Motor neuron (in vitro differentiated cells): ENCODE data around the gene RIN3. TPM values are rescaled to one million over a fixed set of nuclear protein-coding genes. Genes with fewer than 3 reads are reported as not detected.
A peak's percentile ranks its signal among the peaks of the same experiment; 100 is the strongest.
"Not testable (repeated sequence)": the region's sequence is repeated elsewhere in the genome, so short reads cannot be mapped to it uniquely, and the experiment has no call there.

Experiments
- ATAC-seq, 8 experiments: fragments of 200-7000 bp; cut with Tn5 transposase; replicated peaks in 6 of 8; 2 replicates each; pipeline ENCODE4 v1.8.0; 2021; ENCODE audit warnings: mild to moderate bottlenecking in 8 of 8, moderate library complexity in 8 of 8
- H3K27ac ChIP-seq, 2 donors: fragments of 250-450 bp; sonication (Bioruptor Pico); 2 replicates each; pipeline ENCODE4 v1.9.0; 2021; ENCODE audit warnings: antibody characterized with exemption in 2 of 2, mild to moderate bottlenecking in 2 of 2, moderate library complexity in 1 of 2
- H3K4me1 ChIP-seq, 2 donors: fragments of 250-450 bp; sonication (Bioruptor Pico); replicated peaks in 1 of 2; 2 replicates each; pipeline ENCODE4 v1.6.1; 2021; ENCODE audit warnings: antibody characterized with exemption in 2 of 2, mild to moderate bottlenecking in 2 of 2, moderate library complexity in 1 of 2
- H3K4me3 ChIP-seq, 5 donors: fragments of 250-450 bp; sonication (Bioruptor Pico); 2 replicates each; pipeline ENCODE4 v1.9.0; 2021; ENCODE audit warnings: antibody characterized with exemption in 5 of 5, mild to moderate bottlenecking in 5 of 5, moderate library complexity in 4 of 5
- WGBS, 10 experiments: fragments of 450-650 bp; shearing (Covaris generic); methylation state at CpG; one replicate each; pipeline ENCODE4 v1.0.0; 2022; 5-methylcytosine and 5-hydroxymethylcytosine counted together
- in situ Hi-C, 9 experiments: fragments of 400-800 bp; cut with MboI; loops; one replicate each; pipeline ENCODE4 v1.15.0; 2021; ENCODE audit warnings: low sequenced_read_pairs in 9 of 9, low pct_unique_long_range_greater_than_20kb in 2 of 9; ENCODE audit not compliant: unreplicated experiment in 9 of 9
- total RNA-seq, 8 experiments: library from RNA; unstranded; fragments of 300-600 nt; gene quantifications; 2 replicates each; pipeline versions ENCODE4 v1.2.3 to v1.2.4, GENCODE V29; 2022

The RIN3 gene
- total RNA-seq, 8 experiments from 2014 or later, result 0.21 to 23.9 (median 2.3) TPM

GRCh38 chr14:92673601-92674150, 160.1 kb downstream of the RIN3 start:
- WGBS, 10 experiments, result 58 to 93% (median 78%) methylated on average over 1 to 16 of the region's 19 CpGs
- Histone ChIP-seq H3K4me1 (no peaks in the 10 kb centered on the region), H3K4me3 (no peak overlapping the region), H3K27ac (no peak overlapping the region)
- no peak for ATAC-seq
- in situ Hi-C loops, result no loop called here

GRCh38 chr14:92675421-92675820, 161.8 kb downstream of the RIN3 start:
- Histone ChIP-seq H3K27ac (no peak overlapping the region), H3K4me3 (no peak overlapping the region), H3K4me1 (no peaks in the 10 kb centered on the region)
- WGBS, 10 experiments, result 81 to 100% (median 100%) methylated on average over 1 to 4 of the region's 6 CpGs; no CpG with 5 or more reads in 3 of the 10 experiments
- ATAC-seq, result no peak
- in situ Hi-C loops, result loop anchor here in 1 of 9 experiments (25.0 kb wide), 2 partner anchors 112 to 538 kb away; partner anchors contain the start of gene GOLGA5

DNA sequence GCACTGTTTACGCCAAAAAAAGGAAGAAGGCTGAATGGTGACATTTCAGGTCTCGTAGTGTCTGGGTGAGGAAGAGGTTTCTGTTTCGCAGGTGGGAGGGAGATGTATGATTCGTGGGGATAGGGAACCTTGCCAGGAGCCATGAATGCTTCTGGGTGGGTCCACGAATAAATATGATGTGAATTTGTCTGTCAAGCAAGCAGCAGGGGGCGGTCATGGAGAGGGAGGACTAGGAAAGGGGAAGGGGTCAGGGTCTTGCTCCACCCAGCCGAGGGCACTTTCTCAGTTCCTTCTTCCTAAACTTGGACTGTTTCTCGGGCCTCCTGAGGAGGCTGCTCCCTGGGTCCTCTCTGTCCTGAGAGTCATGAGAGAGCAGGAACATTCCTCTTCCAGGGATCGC, 162.4 kb downstream of the RIN3 start:
- in situ Hi-C loops, result loop anchor here in 1 of 9 experiments (25.0 kb wide), 2 partner anchors 111 to 539 kb away; partner anchors contain the start of gene GOLGA5
- ATAC-seq, result peak in 1 of 8 experiments; percentile 16
- H3K27ac ChIP-seq, result no peak overlapping the region
- WGBS, 10 experiments, result 53 to 89% (median 63%) methylated on average over 3 to 8 of the region's 9 CpGs; no CpG with 5 or more reads in 5 of the 10 experiments
- H3K4me3 ChIP-seq, result no peak overlapping the region
- no peaks in the 10 kb centered on the region for H3K4me1 ChIP-seq

GRCh38 chr14:92676403-92677086, 163.0 kb downstream of the RIN3 start:
- H3K4me3 ChIP-seq, result no peak overlapping the region
- H3K4me1 ChIP-seq, result no peaks in the 10 kb centered on the region
- in situ Hi-C loops, result loop anchor here in 1 of 9 experiments (25.0 kb wide), 2 partner anchors 111 to 539 kb away; partner anchors contain the start of gene GOLGA5
- WGBS, 10 experiments, result 80 to 100% (median 91%) methylated on average over 1 to 5 of the region's 8 CpGs; no CpG with 5 or more reads in 5 of the 10 experiments
- H3K27ac ChIP-seq, result no peak overlapping the region
- ATAC-seq, result peak in 2 of 8 experiments; percentile 19 to 71

- 50 to 100% (median 82%) methylated on average over 1 to 3 of the region's 4 CpGs; no CpG with 5 or more reads in 2 of the 10 experiments for WGBS, 10 experiments
- ATAC-seq, result no peak
- Histone ChIP-seq H3K27ac (no peak overlapping the region), H3K4me1 (no peaks in the 10 kb centered on the region), H3K4me3 (no peak overlapping the region)
- in situ Hi-C loops, result loop anchor here in 1 of 9 experiments (25.0 kb wide), 2 partner anchors 110 to 540 kb away; partner anchors contain the start of gene GOLGA5
Observed at GRCh38 chr14:92677087-92677668, 163.6 kb downstream of the RIN3 start.

- no CpG with 5 or more reads among the region's 2 CpGs for WGBS, 10 experiments
- no peak overlapping the region for H3K27ac ChIP-seq
- H3K4me1 ChIP-seq, result no peaks in the 10 kb centered on the region
- in situ Hi-C loops, result loop anchor here in 1 of 9 experiments (25.0 kb wide), 2 partner anchors 109 to 541 kb away; partner anchors contain the start of gene GOLGA5
- ATAC-seq, result no peak
- no peak overlapping the region for H3K4me3 ChIP-seq
Observed at GRCh38 chr14:92677955-92678354, 164.4 kb downstream of the RIN3 start.

DNA sequence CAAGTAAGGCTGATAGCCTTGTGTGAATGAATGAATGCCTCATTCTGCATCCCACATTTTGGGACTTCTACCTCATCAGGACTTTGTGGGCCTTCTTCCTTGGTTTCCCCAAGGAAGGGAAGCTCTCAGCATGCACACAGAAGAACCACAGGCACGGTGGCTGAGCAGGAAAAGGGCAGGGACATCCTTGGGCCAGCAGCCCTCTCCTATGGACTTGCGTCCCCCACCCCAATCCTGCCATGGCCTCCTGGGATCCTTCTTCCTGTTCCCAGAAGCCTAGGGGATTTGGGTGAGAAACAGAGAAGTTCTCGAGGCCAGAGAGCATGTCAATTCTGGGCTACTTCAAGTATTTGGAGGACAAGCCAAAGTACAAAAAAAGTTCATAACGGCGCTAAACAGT, 165.2 kb downstream of the RIN3 start:
- in situ Hi-C loops, result loop anchor here in 1 of 9 experiments (25.0 kb wide), 2 partner anchors 109 to 541 kb away; partner anchors contain the start of gene GOLGA5
- WGBS, 10 experiments, result 83 to 100% (median 83%) methylated on average over 1 of the region's 5 CpGs; no CpG with 5 or more reads in 7 of the 10 experiments
- H3K4me3 ChIP-seq, result no peak overlapping the region
- no peak overlapping the region for H3K27ac ChIP-seq
- H3K4me1 ChIP-seq, result no peaks in the 10 kb centered on the region
- ATAC-seq, result no peak

- Histone ChIP-seq H3K4me3 (no peak overlapping the region), H3K27ac (no peak overlapping the region), H3K4me1 (no peaks in the 10 kb centered on the region)
- 64 to 100% (median 80%) methylated on average over 1 to 3 of the region's 4 CpGs; no CpG with 5 or more reads in 5 of the 10 experiments for WGBS, 10 experiments
- in situ Hi-C loops, result loop anchor here in 1 of 9 experiments (25.0 kb wide), 2 partner anchors 108 to 542 kb away; partner anchors contain the start of gene GOLGA5
- ATAC-seq, result no peak
Observed at GRCh38 chr14:92679246-92679645, 165.7 kb downstream of the RIN3 start.

DNA sequence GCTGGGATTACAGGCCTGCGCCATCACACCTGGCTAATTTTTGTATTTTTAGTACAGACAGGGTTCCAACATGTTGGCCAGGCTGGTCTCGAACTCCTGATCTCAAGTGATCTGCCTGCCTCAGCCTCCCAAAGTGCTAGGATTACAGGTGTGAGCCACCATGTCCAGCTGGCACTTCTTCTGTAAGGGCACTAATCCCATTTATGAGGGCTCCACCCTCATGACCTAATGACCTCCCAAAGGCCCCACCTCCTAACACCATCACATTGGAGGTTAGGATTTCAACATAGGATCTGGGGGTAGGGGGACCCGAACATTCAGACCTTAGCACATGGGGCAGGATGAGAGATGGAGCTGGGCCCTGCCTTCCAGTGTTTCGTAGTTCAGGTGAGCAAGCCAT, 166.7 kb downstream of the RIN3 start:
- not testable (repeated sequence) for ATAC-seq, H3K4me3 ChIP-seq, H3K4me1 ChIP-seq, H3K27ac ChIP-seq
- in situ Hi-C loops, result loop anchor here in 1 of 9 experiments (25.0 kb wide), 2 partner anchors 107 to 543 kb away; partner anchors contain the start of gene GOLGA5
- 20 to 100% (median 90%) methylated on average over 1 to 2 of the region's 4 CpGs; no CpG with 5 or more reads in 6 of the 10 experiments for WGBS, 10 experiments

DNA sequence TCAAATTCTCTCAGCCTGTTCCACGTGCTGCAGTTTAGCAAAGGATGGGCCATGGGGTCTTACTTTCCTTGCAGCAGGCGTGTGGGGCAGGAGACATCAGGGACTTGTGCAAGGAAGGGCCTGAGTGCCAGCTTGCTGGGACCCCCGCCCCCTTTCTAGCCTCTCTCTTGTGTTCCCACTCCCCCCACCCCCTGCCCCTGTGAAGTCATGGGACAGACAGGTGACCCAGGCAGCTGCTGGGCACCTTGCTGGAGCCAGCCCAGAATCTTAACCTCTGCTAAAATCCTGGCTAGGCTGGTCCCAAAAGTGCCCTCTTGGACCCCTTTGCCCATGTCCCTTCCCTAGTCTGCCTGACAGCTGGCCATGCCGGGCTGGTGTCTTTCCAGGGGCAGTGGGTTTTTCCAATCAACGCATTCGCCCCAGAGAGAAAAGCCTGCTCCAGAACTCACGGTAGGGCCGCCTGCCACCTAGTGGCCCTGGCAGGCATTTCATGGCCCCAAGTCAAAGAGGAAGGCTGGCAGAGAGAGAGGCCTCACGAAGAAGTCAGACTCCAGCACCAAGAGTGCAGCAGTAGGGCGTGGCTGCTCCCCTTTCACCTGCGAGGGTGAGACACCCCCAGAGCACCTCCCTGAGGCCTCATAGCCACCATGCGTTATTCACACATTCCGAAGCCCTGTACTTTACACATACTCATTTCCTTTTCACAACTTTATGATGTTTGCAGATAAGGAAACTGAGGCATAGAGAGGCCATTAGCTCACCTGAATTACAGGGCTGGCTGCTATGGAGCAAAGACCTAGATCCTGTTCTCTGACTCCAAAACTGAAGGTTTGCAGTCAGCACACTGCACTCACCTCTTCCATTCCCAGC, 167.4 kb downstream of the RIN3 start:
- ATAC-seq, result peak; percentile 42 to 92 (median 66)
- in situ Hi-C loops, result loop anchor here in 1 of 9 experiments (25.0 kb wide), 2 partner anchors 106 to 544 kb away; partner anchors contain the start of gene GOLGA5
- no peak overlapping the region for H3K27ac ChIP-seq
- H3K4me3 ChIP-seq, result no peak overlapping the region
- H3K4me1 ChIP-seq, result no peaks in the 10 kb centered on the region
- 17 to 64% (median 32%) methylated on average over 2 to 5 of the region's 13 CpGs; no CpG with 5 or more reads in 3 of the 10 experiments for WGBS, 10 experiments

DNA sequence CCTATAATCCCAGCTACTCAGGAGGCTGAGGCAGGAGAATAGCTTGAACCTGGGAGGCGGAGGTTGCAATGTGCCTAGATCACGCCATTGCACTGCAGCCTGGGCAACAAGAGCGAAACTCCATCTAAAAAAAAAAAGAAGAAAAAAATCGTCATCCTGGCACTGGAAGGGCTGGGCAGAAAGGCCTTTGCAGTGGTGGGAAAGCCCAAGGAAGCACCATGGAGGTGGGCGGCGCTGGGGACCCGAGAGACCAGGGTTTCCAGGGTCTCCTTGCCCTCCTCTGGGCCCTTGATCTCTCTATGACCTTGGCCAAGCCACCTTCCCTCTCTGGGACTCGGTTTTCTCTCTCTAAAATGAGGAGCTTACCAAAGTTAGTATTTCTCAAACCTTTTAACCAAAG, 169.5 kb downstream of the RIN3 start:
- no peak overlapping the region for H3K27ac ChIP-seq
- in situ Hi-C loops, result loop anchor here in 1 of 9 experiments (25.0 kb wide), 2 partner anchors 104 to 546 kb away; partner anchors contain the start of gene GOLGA5
- H3K4me3 ChIP-seq, result no peak overlapping the region
- 14 to 100% (median 85%) methylated on average over 1 to 8 of the region's 8 CpGs; no CpG with 5 or more reads in 4 of the 10 experiments for WGBS, 10 experiments
- no peaks in the 10 kb centered on the region for H3K4me1 ChIP-seq
- no peak for ATAC-seq
